GM19452 (cell line): ENCODE measurements around the gene ACSL1.
A peak's percentile ranks its signal among the peaks of the same experiment; 100 is the strongest.
"Not testable (repeated sequence)": the region's sequence is repeated elsewhere in the genome, so short reads cannot be mapped to it uniquely, and the experiment has no call there.

Source experiments
- ATAC-seq: cut with Tn5 transposase; IDR thresholded peaks from one replicate; pipeline ENCODE4 v1.9.1; 2021; ENCODE audit not compliant: unreplicated experiment

Gene ACSL1

DNA sequence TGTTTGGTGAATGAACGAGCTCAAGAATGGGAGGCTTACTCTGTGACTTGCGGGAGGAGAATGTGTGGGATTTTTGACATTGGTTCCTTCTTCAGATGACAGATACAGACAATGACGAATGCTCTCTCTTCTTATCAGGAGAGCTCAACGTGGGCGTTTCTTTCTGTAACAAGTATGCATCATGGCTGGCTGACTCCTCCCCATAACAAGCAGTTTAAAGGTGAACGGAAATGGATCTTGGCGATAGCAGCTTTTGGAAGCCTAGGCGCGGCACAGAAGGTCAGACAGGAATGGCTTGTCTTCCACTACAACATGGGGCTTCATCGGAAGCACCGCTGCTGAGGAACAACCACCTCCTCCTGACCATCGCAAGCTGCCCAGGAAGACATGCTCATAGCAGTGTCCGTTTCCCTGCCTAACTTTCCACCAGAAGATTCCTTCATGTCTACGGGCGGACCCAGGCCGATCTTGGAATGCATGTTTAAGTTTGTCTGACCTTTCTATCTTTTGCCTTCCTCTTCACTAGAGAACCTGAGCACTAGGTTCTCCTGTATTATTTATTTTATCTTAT lies 18.3 kb upstream of the ACSL1 start:
- no peak for ATAC-seq

DNA sequence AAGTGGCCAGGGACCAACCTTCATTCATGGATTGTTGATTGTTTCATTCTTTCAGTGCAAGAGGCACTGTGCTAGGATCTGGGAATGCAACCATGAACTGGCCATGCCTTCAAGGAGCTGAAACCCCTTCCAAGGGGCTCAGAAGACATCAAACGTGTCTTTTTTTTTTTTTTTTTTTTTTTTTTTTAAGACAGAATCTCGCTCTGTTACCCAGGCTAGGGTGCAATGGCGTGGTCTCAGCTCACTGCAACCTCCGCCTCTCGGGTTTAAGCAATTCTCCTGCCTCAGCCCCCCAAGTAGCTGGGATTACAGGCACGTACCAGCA lies 13.3 kb upstream of the ACSL1 start:
- not testable (repeated sequence) for ATAC-seq

DNA sequence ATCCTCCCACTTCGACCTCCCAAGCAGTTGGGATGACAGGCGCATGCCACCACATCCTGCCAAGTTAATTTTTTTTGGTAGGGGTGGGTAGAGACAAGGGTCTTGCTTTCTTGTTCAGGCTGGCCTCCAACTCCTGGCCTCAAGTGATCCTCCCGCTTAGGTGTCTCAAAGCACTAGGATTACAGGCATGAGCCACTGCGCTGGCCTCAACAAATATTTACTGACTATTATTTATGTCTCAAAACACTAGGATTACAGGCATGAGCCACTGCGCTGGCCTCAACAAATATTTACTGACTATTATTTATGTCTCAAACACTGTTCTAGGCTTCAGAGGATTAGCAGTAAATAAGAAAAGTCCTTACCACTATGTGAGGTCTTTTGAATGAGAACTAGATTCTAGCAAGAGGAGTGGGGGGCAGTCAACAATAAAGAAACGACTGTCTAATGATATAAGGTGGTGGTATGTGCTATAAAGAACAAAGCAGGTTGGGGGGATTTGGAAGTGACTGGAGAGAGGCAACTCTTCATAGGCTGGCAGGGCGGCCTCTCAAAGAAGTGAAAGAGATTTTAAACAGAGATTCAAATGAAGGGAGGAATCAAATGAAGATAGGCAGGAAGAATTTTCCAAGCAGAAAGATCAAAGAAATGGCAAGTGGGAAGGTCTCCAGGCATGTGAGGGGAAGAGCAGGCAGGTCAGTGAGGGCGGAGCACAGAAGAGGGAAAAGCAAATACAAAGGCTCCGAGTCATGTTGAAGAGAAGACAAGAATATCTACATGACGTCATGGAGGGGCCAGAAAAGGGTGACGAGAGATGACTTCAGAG lies 12.7 kb upstream of the ACSL1 start:
- ATAC-seq, result no peak

DNA sequence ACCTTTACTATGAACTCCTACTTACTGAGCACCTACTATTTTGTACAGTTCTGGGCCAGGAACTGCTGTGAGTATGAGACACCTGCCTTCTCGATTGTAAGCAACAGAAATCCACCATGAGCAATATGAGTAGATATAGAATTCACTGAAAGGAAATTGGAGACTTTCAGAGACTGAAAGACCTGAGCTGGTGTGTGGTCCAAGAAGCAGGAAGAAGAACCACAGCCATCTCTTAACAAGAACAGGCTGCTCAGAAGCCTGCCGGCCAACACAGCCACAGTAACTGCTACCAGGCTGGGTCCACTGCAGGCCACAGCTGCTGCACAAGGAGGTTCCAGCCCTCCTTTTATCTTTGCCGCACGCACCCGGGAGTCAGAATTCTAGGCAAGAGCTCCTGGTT lies 10.8 kb upstream of the ACSL1 start:
- no peak for ATAC-seq

DNA sequence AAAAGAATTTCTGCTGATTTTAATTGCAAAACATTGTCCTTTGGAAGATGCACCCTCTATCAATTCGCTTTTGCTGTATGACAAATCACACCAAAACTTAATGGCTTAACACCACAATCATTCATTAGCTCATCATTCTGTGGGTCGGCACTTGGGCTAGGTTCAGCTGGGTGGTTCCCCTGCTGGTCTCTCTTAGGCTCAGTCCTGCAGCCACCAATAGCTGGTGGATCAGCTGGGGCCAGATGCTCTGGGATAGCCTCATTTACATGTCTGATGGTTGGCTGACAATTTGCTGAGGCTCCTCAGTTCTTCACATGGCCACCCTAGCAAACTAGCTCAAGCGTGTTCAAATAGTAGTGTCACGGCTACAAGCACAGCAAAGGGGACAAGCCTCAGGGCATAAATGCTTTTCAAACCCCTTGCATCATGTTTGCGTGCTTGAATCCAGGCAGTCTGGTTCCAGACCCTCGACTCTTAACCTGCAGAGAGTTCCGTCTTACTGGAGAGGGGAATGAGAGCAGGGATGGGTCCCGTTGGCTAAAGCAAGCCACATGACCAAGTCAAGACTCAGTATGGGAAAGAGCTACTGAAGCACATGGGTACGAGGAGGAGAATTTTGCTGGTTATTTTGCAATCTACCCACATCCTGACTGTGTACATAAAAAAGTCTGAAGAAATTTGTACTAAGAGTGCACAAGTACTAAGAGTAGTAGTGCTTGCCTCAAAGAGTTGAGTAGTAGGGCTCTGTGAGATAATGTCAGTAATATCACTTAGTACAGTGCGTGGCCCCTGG lies 7.5 kb upstream of the ACSL1 start:
- ATAC-seq, result no peak

DNA sequence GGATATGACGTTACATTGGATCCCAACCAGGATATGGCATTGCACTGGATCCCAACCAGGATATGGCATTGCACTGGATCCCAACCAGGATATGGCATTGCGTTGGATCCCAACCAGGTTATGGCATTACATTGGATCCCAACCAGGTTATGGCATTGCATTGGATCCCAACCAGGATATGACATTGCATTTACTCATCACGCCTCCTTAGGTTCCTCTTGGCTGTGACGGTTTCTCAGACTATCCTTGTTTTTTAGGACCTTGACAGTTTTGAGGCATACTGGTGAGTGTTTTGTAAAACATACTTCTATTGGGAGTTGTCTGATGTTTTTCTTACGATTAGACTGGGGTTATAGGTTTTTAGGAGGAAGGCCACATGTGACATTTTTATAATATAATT lies 5.4 kb upstream of the ACSL1 start:
- ATAC-seq, result no peak

DNA sequence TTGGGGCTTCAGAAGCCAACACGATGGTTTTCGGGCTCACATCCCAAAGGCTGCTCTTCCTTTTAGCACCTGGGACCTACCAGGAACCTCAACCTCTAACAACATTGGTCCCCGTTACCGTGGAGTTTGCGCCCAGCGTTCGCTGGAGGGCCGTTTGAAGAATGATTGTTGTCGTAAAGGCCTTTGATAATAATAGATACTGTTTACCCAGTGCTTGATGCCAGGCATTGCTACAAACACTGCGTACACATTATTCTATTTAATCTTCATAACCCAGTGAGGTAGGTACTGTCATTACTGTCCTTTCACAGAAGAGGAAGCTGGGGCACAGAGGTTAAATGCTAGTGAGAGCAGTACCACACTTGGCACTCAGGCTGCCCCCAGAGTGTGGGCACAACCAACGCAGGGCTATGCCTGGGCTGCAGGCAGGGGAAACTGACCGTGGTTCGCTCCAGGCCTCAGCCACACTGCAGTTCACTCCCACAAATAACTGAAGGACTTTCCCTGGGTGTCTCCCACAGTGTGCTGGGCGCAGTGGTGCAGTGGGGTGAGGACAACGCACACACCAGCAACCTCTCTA lies 1.0 kb upstream of the ACSL1 start:
- no peak for ATAC-seq

DNA sequence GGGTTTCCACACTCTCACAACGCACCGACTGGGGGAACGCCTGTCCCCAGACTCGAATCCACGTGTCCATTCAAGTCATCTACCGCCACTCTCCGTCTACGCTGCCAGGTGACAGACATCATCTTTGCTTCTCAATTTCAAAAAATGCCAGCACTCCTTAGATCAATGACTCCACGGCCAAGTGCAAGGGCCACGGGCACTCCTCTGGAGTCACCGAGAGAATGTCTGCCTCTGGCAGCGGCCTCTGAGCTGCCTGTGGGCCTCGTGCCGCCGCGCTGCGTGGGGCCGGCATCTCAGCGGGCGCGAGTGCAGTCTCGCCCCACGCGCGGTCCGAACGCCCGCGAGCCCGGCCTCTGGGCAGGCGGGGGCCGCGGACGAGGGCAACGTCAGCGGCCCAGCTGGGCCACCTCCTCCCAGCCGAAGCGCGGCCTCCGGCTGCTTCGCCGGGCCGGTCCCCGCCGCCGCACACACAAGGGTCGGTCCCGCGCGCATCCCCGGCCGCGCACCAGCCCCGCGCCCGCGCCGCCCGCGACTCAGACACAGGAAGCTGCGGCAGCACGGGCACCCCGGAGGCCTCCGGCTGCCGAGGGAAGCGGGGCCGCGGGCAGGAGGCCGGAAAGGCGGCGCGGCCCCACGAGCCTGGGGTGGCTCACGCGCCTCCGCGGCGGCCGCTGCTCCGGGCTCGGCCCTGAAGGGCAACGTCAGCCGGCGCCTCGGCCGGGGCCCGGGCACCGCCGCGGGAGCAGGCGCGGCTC lies 450 bp downstream of the ACSL1 start:
- peak; percentile 36 for ATAC-seq

DNA sequence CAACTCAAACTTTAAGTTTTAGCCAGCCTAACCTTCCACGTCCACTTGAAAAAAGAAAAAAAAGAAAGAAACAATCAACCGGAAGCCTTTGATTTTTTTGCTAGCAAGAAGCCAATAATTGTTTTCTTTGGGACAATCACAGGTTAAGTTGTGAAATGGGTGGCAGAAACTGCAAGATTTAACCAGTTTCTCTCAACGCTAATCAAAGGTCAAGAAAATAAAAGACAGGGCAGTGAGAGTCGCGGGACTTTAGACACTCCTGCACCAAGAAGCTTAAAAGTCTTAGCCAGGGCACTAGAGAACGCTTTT lies 1.0 kb downstream of the ACSL1 start:
- peak; percentile 0 for ATAC-seq

DNA sequence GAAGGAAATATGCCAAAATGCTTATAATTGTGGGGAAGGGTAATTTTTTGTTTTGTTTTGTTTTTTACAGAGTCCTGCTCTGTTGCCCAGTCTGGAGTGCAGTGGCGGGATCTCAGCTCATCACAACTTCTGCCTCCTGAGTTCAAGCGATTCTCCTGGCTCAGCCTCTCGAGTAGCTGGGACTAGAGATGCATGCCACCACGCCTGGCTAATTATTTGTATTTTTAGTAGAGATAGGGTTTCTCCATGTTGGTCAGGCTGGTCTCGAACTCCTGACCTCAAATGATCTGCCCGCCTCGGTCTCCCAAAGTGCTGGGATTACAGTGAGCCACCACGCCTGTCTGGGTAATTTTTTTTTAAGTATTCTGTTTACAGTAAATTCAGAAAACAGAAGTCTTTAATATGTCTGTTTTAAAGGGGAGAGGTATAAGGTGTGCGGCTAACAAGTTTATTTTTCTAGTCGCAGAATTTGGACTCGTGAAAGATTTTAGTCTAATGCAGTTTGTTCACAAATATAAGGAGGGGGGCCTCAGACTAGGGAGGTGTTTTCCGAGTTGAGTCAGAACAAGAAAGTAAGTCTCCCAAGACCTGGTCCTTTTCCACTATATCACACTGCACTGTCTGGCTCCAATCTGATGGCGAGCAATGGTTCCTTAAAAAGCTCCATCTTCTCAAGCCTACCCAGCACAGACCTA lies 1.5 kb downstream of the ACSL1 start:
- no peak for ATAC-seq

DNA sequence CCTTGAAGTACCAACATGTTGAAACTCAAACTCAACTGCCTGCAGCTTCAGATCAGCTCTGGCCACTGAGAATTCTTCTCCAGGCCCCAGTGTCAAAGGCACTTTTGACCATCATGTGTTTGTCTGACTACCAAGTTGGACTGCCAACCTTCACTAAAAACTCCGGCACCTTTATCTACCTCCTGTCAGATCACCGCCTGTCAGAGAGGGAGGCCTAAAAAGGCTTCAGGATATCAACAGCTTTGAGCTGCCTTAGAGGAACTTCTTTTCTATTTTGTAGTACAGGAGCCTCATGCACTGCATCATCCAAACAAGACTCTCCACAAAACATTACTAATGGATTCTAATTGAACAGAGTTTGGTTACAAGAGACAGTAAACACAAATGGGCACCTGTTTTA lies 2.8 kb downstream of the ACSL1 start:
- no peak for ATAC-seq

DNA sequence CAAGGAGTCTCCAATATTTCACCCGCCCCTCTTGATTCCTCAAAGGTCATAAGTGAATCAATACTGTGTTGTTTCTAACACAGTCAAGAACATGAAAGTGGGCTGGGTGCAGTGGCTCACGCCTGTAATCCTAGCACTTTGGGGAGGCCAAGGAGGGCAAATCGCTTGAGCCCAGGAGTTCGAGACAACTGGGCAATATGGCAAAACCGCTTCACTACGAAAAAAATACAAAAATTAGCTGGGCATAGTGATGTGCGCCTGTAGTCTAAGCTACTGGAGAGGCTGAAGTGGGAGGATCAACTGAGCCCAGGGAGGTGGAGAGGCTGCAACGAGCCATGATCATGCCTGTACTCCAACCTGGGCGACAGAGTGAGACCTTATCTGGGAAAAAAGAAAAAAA lies 3.4 kb downstream of the ACSL1 start:
- no peak for ATAC-seq

DNA sequence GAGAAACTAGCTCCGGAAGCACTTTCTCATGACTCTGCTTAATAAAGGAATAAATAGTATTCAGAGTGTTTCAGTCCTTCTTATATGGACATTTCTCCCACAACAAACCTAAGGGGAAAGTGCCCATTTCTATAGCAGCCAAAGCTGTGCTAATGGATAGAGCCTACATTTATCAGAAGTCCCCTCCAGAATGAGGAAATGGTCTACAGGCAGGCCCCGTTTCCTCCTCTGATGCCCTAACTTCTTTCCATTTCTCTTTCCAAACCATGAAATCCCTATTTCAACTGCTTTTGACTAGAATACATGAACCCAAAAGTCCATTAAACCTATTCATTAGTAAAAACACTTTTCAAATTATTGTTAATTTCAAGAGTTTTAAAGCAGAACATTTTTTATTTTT lies 4.5 kb downstream of the ACSL1 start:
- no peak for ATAC-seq

DNA sequence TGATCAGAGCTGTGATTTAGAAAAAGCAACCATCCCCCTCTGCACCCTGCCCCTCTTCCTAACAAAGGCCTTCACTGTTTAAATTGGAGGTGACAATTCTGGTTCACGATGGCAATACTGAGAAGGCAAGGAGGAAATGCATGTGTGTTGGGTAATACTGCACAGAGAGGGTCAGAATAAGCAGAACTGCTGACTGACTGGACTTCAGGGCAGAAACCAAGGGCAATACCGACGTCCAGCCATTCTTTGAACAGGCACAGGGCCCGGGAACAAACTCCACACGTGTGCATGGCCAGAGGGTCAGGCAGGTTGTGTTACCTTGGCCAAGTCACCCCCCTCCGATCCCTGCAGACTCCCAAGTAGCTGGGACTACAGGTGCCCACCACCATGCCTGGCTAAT lies 6.0 kb downstream of the ACSL1 start:
- no peak for ATAC-seq

DNA sequence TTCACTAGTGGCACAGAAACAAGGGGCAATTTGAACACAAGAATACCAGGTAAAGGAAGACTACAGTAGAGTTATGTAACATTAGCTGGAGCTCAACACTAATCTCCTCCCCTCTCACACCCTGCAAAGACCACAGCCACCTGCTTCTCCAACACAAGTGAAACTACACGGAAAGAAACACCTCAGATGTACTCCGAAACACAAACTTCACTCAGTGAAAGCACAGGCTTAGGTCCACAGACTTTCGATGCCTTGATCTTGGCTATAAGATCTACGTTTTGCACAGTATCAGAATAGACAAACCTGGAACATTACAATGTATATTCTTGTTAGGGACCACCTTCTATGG lies 7.6 kb downstream of the ACSL1 start:
- peak; percentile 38 for ATAC-seq

DNA sequence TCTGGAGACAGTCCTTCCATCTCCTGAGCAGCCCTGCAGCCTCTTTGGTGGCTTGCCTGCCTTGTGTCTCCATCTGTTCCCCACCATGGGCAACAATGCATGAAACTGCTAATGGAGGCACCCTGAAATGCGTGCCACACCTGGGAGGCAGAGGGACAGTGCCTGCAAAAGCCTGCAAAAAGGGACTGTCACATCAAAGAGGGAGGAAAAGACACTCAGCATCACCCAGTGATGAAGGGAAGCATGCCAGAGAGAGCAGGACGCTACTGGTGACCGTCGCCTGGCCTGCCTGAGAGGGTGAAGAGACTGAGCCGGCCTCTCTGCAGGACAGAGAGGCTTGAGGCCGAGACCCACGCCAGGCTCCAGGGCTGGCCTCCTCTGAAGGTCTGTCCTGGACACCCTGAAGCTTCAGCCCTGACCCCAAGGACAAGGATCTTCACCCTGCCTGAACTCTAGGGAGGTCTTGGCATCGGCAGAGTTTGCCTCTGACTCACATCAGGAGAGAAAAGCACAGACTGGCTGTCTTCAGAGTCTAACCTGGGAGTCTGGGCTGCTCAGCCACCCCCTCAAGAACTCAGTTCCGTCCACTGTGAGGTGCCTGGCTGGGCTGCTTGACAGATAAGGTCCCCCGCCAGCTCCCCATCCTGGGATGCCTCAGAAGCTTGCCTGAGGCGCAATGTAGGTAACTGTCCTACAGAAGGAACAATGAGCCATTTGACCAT lies 8.1 kb downstream of the ACSL1 start:
- ATAC-seq, result no peak

DNA sequence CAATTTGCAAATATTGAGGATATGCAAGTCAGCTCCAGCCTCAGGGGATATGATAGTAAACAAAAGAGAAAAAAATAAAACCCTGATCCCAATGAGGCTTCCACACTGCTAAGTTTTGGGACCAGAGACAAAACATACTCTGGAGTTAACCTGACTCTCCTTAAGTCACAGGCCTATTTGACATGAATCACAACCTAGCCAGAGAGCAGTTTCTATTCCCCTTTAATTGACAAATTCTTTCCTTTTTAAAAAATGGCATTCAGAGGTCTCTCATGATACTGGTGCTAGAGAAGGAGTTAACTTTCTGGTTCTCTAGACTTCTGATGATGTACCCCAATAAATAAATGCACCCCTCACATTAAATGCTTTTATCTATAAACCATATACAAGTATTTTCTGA lies 8.8 kb downstream of the ACSL1 start:
- no peak for ATAC-seq

DNA sequence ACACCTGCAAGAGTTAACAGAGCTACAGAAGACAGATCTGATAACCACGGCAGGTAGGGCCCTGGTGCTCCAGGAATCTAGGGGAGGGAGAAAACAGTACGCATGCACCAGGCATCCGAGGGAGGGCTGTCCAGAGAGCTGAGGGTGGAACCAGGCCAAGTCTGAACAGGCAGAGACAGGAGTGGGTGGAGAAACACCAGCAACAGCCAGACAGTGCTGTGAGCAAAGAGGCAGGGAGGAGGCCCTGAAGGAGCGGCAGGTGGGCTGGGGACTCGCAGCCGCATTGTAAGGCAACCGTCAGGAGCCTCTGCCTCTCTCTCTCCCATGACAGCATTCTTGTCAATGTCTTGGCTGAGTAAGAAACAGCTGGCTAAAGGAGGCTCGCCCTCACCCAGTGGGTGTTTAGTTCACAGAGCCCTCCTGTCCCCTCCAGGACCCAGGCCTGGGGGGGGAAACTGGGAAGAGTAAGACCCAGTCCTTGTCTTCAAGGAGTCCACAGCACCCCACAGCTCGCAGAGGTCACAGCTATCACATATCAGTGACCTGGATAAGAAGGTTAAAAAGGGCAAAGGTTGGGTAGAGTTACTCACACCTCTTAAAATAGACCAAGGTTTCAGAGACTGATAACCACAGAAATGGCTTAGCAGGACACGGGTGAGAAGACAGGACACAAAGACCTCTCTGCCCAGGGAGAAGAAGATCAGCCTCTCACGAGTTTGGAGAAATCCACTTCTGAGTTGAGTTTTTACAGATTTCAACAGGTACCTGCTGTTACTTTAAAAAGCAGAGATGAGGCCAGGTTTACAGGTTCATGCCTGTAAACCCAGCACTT lies 10.5 kb downstream of the ACSL1 start:
- ATAC-seq, result peak; percentile 70

DNA sequence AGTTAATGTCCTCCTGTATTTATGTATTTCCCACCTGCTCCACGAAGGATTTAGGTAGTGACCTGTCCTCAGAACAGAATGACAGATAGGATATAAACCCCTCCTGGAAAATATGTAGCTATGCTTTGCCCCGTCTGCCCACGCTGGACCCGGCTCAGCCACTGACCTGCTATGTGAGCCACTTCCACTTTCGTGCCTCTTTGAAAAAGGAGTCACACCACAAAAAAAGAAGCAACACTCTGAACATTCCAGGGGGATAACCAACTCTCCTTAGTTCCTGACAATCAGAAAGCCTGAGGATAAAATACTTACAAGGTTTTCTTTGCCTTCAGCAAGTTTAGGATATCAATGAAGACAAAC lies 11.1 kb downstream of the ACSL1 start:
- no peak for ATAC-seq
